ENCODE results near the gene RAP1GAP. TPM values are rescaled to one million over a fixed set of nuclear protein-coding genes. Genes with fewer than 3 reads are reported as not detected.

RAP1GAP gene
- total RNA-seq, 1 donor from 2014 or later, result 0.64 TPM

DNA sequence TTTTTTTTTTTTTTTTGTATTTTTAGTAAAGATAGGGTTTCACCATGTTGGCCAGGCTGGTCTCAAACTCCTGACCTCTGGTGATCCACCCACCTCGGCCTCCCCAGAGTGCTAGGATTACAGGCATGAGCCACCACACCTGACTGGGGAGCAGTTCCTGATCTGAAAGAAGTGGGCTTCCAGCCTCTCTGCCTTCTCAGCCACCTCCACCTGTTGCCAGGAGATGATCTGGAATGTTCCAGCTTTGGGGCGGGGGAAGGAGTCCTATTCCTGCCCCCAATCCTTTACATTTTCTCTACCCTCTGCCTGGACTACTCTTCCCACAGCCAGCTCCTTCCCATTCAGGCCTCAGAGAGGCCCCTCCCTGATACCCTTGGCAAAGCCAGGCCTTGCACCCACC is 28.1 kb downstream of the RAP1GAP start:
- H3K4me1 ChIP-seq, result no peaks in the 10 kb centered on the region
- H3K4me3 ChIP-seq, result no peak overlapping the region
- no peaks in the 10 kb centered on the region for H3K27me3 ChIP-seq
- H3K9me3 ChIP-seq, result no peaks in the 10 kb centered on the region
- intact Hi-C loops (cut with DNase I), result no loop called here
- H3K36me3 ChIP-seq, result no peaks in the 10 kb centered on the region
- DNase-seq (ENCODE audit: low spot score in 2 of 2), result no peak
- H3K27ac ChIP-seq, result no peak overlapping the region
- TF ChIP-seq, protein P1, sequence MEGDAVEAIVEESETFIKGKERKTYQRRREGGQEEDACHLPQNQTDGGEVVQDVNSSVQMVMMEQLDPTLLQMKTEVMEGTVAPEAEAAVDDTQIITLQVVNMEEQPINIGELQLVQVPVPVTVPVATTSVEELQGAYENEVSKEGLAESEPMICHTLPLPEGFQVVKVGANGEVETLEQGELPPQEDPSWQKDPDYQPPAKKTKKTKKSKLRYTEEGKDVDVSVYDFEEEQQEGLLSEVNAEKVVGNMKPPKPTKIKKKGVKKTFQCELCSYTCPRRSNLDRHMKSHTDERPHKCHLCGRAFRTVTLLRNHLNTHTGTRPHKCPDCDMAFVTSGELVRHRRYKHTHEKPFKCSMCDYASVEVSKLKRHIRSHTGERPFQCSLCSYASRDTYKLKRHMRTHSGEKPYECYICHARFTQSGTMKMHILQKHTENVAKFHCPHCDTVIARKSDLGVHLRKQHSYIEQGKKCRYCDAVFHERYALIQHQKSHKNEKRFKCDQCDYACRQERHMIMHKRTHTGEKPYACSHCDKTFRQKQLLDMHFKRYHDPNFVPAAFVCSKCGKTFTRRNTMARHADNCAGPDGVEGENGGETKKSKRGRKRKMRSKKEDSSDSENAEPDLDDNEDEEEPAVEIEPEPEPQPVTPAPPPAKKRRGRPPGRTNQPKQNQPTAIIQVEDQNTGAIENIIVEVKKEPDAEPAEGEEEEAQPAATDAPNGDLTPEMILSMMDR (IDR thresholded peaks at IDR 0.05), result no peak

DNA sequence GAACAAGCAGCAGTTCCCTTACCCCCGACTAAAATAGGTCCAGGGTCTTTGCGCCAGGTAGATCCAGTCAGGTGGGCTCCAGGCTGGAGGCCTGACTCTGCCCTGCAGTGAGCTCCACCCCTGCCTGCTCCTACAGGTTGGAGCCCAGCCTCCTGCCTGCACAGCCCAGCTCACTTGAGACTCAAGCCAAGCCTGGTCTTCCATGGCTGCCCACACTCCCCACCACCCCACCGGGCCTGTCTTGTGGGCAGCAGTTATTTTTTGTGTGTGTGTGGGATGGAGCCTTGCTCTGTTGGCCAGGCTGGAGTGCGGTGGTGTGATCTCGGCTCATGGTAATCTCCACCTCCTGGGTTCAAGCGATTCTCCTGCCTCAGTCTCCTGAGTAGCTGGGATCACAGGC is 28.5 kb downstream of the RAP1GAP start:
- Histone ChIP-seq H3K4me3 (no peak overlapping the region), H3K27ac (no peak overlapping the region), H3K4me1 (no peaks in the 10 kb centered on the region), H3K9me3 (no peaks in the 10 kb centered on the region), H3K27me3 (no peaks in the 10 kb centered on the region), H3K36me3 (no peaks in the 10 kb centered on the region)
- intact Hi-C loops (cut with DNase I), result no loop called here
- DNase-seq (ENCODE audit: low spot score in 2 of 2), result no peak
- TF ChIP-seq, protein P1 (IDR thresholded peaks at IDR 0.05), result no peak

DNA sequence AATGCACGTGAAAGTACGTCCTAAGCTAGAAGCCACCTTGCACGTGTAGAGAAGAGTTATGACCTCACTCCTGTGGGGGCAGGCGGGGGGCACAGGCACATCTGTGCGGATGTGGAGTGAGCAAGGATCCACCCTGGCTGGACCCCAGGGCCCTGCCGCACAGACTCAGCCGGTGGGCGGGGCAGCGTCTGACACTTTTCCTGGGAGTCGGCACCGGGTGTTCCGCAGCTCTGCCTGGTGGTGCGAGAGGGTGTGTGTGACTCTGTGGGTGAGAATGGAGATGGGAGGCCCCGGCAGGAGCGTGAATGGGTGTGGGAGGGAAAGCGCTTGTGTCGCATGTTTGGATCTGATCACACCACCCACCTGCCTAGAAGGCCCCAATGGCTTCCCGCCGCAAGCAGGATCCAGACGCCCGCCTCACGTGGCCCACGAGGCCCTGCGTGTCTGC is 29.5 kb downstream of the RAP1GAP start:
- no peaks in the 10 kb centered on the region for H3K27me3 ChIP-seq
- no peaks in the 10 kb centered on the region for H3K36me3 ChIP-seq
- no peaks in the 10 kb centered on the region for H3K4me1 ChIP-seq
- TF ChIP-seq, protein P1 (IDR thresholded peaks at IDR 0.05), result no peak
- intact Hi-C loops (cut with DNase I), result no loop called here
- no peak overlapping the region for H3K27ac ChIP-seq
- no peak for DNase-seq (ENCODE audit: low spot score in 2 of 2)
- no peaks in the 10 kb centered on the region for H3K9me3 ChIP-seq
- H3K4me3 ChIP-seq, result no peak overlapping the region

DNA sequence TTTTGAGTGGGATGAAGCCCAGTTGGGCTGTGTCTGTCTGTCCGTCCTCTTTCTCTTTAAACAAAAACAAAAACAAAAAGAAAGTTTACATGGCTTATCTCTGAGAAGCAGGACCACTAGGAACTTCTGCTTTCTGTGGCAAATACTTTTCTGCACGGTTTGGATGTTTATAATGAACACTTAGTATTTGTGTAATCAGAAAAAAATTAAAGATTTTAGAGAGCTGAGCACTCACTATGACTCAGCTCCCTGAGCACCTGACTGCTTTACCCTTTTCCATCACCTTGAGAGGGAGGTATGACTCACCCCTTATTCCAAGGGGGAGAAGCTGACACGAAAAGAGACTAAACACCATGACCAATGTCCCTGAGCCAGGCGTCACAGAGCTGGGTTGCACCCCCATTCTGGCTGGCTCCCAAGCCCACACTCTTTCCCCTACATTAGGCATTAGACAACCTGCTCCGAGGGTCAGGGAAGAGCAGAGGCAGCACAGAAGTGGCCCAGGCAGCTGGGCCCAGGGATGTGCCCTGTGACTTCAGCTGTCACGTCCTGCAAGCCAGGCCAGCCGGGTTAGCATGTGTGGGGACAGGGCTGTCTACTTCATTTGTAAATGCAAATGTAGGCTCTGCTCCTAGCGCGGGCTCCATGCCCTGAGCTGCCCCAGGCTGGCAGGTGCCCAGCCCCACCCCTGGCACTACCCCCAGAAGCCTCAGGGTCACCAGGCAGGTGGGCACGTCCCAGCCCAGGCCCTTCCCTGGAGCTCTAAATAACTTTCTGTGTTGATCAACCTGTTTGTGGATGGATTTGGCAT is 30.4 kb downstream of the RAP1GAP start:
- Histone ChIP-seq H3K9me3 (no peaks in the 10 kb centered on the region), H3K27me3 (no peaks in the 10 kb centered on the region), H3K36me3 (no peaks in the 10 kb centered on the region), H3K4me3 (no peak overlapping the region), H3K27ac (no peak overlapping the region), H3K4me1 (no peaks in the 10 kb centered on the region)
- DNase-seq (ENCODE audit: low spot score in 2 of 2), result no peak
- intact Hi-C loops (cut with DNase I), result no loop called here
- TF ChIP-seq, protein P1 (IDR thresholded peaks at IDR 0.05), result no peak

DNA sequence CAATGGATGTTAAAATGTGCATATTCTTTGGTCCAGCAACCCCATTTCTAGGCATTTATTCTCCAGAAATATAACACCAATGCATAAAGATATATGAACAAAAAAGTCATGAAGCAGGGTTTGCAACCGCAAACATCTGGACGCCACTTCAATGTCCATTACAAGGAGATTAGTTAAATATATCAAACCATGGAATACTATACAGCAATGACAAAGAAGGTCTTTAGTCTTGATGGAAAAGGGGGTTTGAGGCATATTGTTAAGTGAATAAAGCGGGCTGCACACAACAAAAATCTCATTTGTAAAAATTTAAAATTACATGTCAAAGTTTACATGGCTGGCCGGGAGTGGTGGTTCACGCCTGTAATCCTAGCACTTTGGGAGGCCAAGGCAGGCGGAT is 31.6 kb downstream of the RAP1GAP start:
- TF ChIP-seq, protein P1 (IDR thresholded peaks at IDR 0.05), result no peak
- no peak overlapping the region for H3K4me3 ChIP-seq
- no peaks in the 10 kb centered on the region for H3K9me3 ChIP-seq
- no peaks in the 10 kb centered on the region for H3K4me1 ChIP-seq
- intact Hi-C loops (cut with DNase I), result no loop called here
- no peaks in the 10 kb centered on the region for H3K36me3 ChIP-seq
- no peak overlapping the region for H3K27ac ChIP-seq
- no peaks in the 10 kb centered on the region for H3K27me3 ChIP-seq
- no peak for DNase-seq (ENCODE audit: low spot score in 2 of 2)
